HepG2 (cell line): ENCODE measurements around the gene RER1.

ENCODE experiments used
- DR1 ChIP-seq: sonication (generic); formaldehyde crosslinking; IDR thresholded peaks from 2 replicates; pipeline ENCODE4 v1.8.0; 2021; ENCODE audit warnings: mild to moderate bottlenecking, missing genetic modification reagents, inconsistent platforms
- EZH2 ChIP-seq: conservative IDR thresholded peaks from 2 replicates; pipeline ENCODE4 v1.6.1; 2012; ENCODE audit warnings: mild to moderate bottlenecking, low read depth, low read length, moderate library complexity
- NFRKB ChIP-seq: fragments of 450-650 bp; IDR thresholded peaks from 2 replicates; pipeline ENCODE4 v1.6.1; 2017
- NFYB ChIP-seq: sonication (generic); formaldehyde crosslinking; IDR thresholded peaks from 2 replicates; pipeline ENCODE4 v1.4.0; 2020; ENCODE audit warnings: missing genetic modification reagents
- SMC3 ChIP-seq: IDR thresholded peaks from 2 replicates; pipeline ENCODE4 v1.6.1; 2011; ENCODE audit warnings: low read length, improper control_type of control experiment
- ZNF577 ChIP-seq: sonication (generic); formaldehyde crosslinking; IDR thresholded peaks from 2 replicates; pipeline ENCODE4 v1.4.0; 2020; ENCODE audit warnings: mild to moderate bottlenecking, low read depth, missing genetic modification reagents, borderline replicate concordance
- TF ChIP-seq, protein P1 (sequence below), 2 experiments: sonication (generic) in 1 of 2; formaldehyde crosslinking in 1 of 2; IDR thresholded peaks; 2 replicates each; pipeline versions ENCODE4 v1.5.1 to v1.6.1; 2011 to 2020; ENCODE audit warnings: borderline replicate concordance in 1 of 2, low read depth in 1 of 2, low read length in 1 of 2, mild to moderate bottlenecking in 1 of 2, missing genetic modification reagents in 1 of 2, moderate library complexity in 1 of 2
- TF ChIP-seq, protein P2 (sequence below): sonication (generic); formaldehyde crosslinking; IDR thresholded peaks from 2 replicates; pipeline ENCODE4 v1.4.0; 2020; ENCODE audit warnings: missing genetic modification reagents

DNA sequence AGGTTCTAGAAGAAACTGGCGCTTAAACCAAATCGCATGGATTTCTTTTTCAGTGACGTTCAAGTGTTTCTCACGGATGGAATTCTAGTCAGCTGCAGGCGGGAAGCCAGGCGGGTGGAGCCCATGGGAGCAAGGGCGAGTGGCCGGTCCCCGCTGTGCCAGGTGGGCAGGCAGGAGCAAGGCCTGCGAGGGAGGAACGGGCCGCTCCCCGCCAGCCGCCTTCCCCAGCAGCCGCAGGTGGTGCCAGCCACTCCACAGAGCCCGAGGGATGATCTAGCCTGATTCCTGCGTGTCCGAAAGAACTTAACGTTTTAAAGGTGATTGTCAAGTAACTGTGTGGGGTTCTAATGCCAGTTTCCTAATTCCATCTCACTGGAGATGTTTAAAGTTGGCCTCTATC lies 11.6 kb downstream of the RER1 start:
- TF ChIP-seq NFRKB = no peak
- TF ChIP-seq ZNF577 (CRISPR knock-in tag) = no peak
- TF ChIP-seq NFYB (CRISPR knock-in tag) = no peak
- TF ChIP-seq, protein P1, sequence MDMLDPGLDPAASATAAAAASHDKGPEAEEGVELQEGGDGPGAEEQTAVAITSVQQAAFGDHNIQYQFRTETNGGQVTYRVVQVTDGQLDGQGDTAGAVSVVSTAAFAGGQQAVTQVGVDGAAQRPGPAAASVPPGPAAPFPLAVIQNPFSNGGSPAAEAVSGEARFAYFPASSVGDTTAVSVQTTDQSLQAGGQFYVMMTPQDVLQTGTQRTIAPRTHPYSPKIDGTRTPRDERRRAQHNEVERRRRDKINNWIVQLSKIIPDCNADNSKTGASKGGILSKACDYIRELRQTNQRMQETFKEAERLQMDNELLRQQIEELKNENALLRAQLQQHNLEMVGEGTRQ (IDR thresholded peaks at IDR 0.05; ENCODE audit: low read depth, low read length) = no peak
- TF ChIP-seq, protein P1 (CRISPR knock-in tag; IDR thresholded peaks at IDR 0.05; ENCODE audit: borderline replicate concordance) = no peak
- no peak for TF ChIP-seq DR1
- TF ChIP-seq, protein P2, sequence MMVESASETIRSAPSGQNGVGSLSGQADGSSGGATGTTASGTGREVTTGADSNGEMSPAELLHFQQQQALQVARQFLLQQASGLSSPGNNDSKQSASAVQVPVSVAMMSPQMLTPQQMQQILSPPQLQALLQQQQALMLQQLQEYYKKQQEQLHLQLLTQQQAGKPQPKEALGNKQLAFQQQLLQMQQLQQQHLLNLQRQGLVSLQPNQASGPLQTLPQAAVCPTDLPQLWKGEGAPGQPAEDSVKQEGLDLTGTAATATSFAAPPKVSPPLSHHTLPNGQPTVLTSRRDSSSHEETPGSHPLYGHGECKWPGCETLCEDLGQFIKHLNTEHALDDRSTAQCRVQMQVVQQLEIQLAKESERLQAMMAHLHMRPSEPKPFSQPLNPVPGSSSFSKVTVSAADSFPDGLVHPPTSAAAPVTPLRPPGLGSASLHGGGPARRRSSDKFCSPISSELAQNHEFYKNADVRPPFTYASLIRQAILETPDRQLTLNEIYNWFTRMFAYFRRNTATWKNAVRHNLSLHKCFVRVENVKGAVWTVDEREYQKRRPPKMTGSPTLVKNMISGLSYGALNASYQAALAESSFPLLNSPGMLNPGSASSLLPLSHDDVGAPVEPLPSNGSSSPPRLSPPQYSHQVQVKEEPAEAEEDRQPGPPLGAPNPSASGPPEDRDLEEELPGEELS (CRISPR knock-in tag) = no peak
- no peak for TF ChIP-seq EZH2
- no peak for TF ChIP-seq SMC3
